Psoas muscle (tissue), 8 donors: ENCODE measurements around the gene KBTBD12. TPM values are rescaled to one million over a fixed set of nuclear protein-coding genes. Genes with fewer than 3 reads are reported as not detected.

Experiments
- ATAC-seq, 4 donors: fragments of 200-7000 bp; cut with Tn5 transposase; one replicate each; pipeline ENCODE4 v1.9.1; 2020; ENCODE audit warnings: moderate library complexity in 3 of 4, mild to moderate bottlenecking in 2 of 4
- DNase-seq, 2 donors: peaks; one replicate each; pipeline ENCODE4 v3.0.0-alpha.2; 2020
- H3K27ac ChIP-seq: fragments of 200-600 bp; one replicate; pipeline ENCODE4 v1.8.0; 2022
- H3K27me3 ChIP-seq, 3 donors: fragments of 200-600 bp in 1 of 3; one replicate each; pipeline versions ENCODE4 v1.6.1 to v1.8.0; 2013 to 2022; ENCODE audit warnings: low read length in 2 of 3, mild to moderate bottlenecking in 2 of 3, moderate library complexity in 1 of 3; ENCODE audit not compliant: insufficient read depth in 3 of 3
- H3K36me3 ChIP-seq, 2 donors: fragments of 200-600 bp in 1 of 2; one replicate each; pipeline versions ENCODE4 v1.6.1 to v1.8.0; 2013 to 2022; ENCODE audit warnings: low read depth in 1 of 2, mild to moderate bottlenecking in 1 of 2, moderate library complexity in 1 of 2; ENCODE audit not compliant: insufficient read depth in 1 of 2
- H3K4me1 ChIP-seq: fragments of 200-600 bp; one replicate; pipeline ENCODE4 v1.8.0; 2022
- H3K4me3 ChIP-seq: fragments of 200-600 bp; one replicate; pipeline ENCODE4 v1.8.0; 2022; ENCODE audit warnings: mild to moderate bottlenecking
- H3K9me3 ChIP-seq: fragments of 200-600 bp; one replicate; pipeline ENCODE4 v1.8.0; 2022
- WGBS, 3 donors: extraction: QIAGEN DNeasy Blood & Tissue Kit; methylation state at CpG; one replicate each; pipeline versions ENCODE4 v1.1.6 to v1.1.7; 2013; 5-methylcytosine and 5-hydroxymethylcytosine counted together
- intact Hi-C, 2 donors: fragments of 100-400 bp; cut with DNase I; formaldehyde crosslinking; loops; one replicate each; pipeline versions ENCODE4 v1.11.0 to v1.14.2; 2022
- polyA plus RNA-seq, 3 donors: library from polyadenylated mRNA; stranded (reverse); fragments of 200-250 nt; gene quantifications; one replicate each; pipeline ENCODE4 v1.2.3, GENCODE V29; 2013
- total RNA-seq, 4 donors: library from RNA; stranded (reverse); fragmentation: NEBNext Ultra II Directional in 2 of 4; extraction: Animal tissue kit (Norgen Biotek cat#: 25700) in 2 of 4; gene quantifications; one replicate each; pipeline versions ENCODE4 v1.2.1 to v1.2.4, GENCODE V29; 2021 to 2023
- TF ChIP-seq, protein P1 (sequence below): fragments of 200-600 bp; IDR thresholded peaks from one replicate; pipeline ENCODE4 v1.8.0; 2022; ENCODE audit warnings: antibody characterized with exemption
- donor health status: healthy with polysubstance abuse.
- donor health status: DM: no; HTN: no; CAD: no; lungs with moderate emphysema.
- donor health status: Bipolar disorder and iron deficiency.
- donor health status: healthy.
- donor health status: DM: yes; HTN: yes; CAD: no.
- donor health status: DM: no; HTN: no; CAD: no.
- donor health status: DM: no; HTN: no; CAD: no.
- donor health status: DM: yes; HTN: yes; CAD: no.

Gene KBTBD12
- total and polyA plus RNA-seq, 7 donors = 2.1 to 47.5 (median 20.6) TPM

GRCh38 chr3:127990051-127990450 is 75.0 kb downstream of the KBTBD12 start:
- intact Hi-C loops = no loop called here
- Histone ChIP-seq H3K4me1 (peaks cover 12% of the 10 kb centered on the region), H3K4me3 (no peak overlapping the region), H3K27ac (peak overlapping the region; percentile 30), H3K27me3 (no peaks in the 10 kb centered on the region), H3K36me3 (peaks cover 0 to 11% of the 10 kb centered on the region in 2 donors), H3K9me3 (no peaks in the 10 kb centered on the region)
- peak; percentile 26 to 64 (median 39) for ATAC-seq
- no peak for DNase-seq
- TF ChIP-seq, protein P1, sequence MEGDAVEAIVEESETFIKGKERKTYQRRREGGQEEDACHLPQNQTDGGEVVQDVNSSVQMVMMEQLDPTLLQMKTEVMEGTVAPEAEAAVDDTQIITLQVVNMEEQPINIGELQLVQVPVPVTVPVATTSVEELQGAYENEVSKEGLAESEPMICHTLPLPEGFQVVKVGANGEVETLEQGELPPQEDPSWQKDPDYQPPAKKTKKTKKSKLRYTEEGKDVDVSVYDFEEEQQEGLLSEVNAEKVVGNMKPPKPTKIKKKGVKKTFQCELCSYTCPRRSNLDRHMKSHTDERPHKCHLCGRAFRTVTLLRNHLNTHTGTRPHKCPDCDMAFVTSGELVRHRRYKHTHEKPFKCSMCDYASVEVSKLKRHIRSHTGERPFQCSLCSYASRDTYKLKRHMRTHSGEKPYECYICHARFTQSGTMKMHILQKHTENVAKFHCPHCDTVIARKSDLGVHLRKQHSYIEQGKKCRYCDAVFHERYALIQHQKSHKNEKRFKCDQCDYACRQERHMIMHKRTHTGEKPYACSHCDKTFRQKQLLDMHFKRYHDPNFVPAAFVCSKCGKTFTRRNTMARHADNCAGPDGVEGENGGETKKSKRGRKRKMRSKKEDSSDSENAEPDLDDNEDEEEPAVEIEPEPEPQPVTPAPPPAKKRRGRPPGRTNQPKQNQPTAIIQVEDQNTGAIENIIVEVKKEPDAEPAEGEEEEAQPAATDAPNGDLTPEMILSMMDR = no peak
- 47 to 69% (median 54%) methylated on average over 16 to 17 of the region's 17 CpGs for WGBS, 3 donors

GRCh38 chr3:127990461-127990860 is 75.4 kb downstream of the KBTBD12 start:
- Histone ChIP-seq H3K36me3 (peaks cover 0 to 7% of the 10 kb centered on the region in 2 donors), H3K9me3 (no peaks in the 10 kb centered on the region), H3K27me3 (no peaks in the 10 kb centered on the region), H3K4me1 (peaks cover 12% of the 10 kb centered on the region), H3K4me3 (no peak overlapping the region), H3K27ac (peak overlapping the region; percentile 30)
- DNase-seq (peak; percentile 28 to 76), ATAC-seq (peak; percentile 81 to 90 (median 87))
- WGBS, 3 donors = 25 to 47% (median 29%) methylated on average over 11 of the region's 11 CpGs
- TF ChIP-seq, protein P1 = no peak
- intact Hi-C loops = no loop called here

DNA sequence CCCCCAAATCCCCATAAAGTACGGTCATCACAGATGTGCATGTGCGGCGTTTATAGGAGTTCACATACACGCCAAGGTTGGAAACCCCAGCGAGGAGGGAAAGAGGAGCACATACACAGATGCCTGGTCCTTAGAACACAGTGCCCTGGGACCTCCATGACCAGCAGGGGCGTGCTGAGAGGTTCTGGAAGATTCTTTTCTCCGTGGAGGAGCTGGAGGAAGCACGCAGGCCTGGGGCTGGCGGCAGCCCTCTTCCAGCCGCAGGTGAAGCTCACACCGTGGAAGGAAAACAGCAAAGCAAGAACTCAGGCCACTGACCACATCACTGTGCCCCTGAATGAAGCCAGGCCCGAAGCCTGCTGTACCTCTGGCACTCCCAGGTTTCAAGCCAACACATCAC is 76.2 kb downstream of the KBTBD12 start:
- no peak for ATAC-seq
- Histone ChIP-seq H3K4me3 (no peak overlapping the region), H3K27me3 (no peaks in the 10 kb centered on the region), H3K27ac (no peak overlapping the region), H3K4me1 (peaks cover 12% of the 10 kb centered on the region), H3K9me3 (no peaks in the 10 kb centered on the region), H3K36me3 (no peaks in the 10 kb centered on the region)
- DNase-seq = no peak
- TF ChIP-seq, protein P1 = no peak
- WGBS, 3 donors = 88 to 94% (median 94%) methylated on average over 12 of the region's 12 CpGs
- intact Hi-C loops = no loop called here

GRCh38 chr3:127991681-127992080 is 76.6 kb downstream of the KBTBD12 start:
- no peaks in the 10 kb centered on the region for H3K27me3 ChIP-seq
- 68 to 80% (median 78%) methylated on average over 6 of the region's 6 CpGs for WGBS, 3 donors
- no peak overlapping the region for H3K27ac ChIP-seq
- ATAC-seq (no peak), DNase-seq (no peak)
- peaks cover 12% of the 10 kb centered on the region for H3K4me1 ChIP-seq
- H3K9me3 ChIP-seq = no peaks in the 10 kb centered on the region
- H3K4me3 ChIP-seq = no peak overlapping the region
- intact Hi-C loops = no loop called here
- H3K36me3 ChIP-seq = no peaks in the 10 kb centered on the region
- TF ChIP-seq, protein P1 = no peak

GRCh38 chr3:127992127-127992526 is 77.1 kb downstream of the KBTBD12 start:
- Histone ChIP-seq H3K4me3 (no peak overlapping the region), H3K4me1 (peaks cover 12% of the 10 kb centered on the region), H3K27ac (no peak overlapping the region), H3K9me3 (no peaks in the 10 kb centered on the region), H3K36me3 (no peaks in the 10 kb centered on the region), H3K27me3 (no peaks in the 10 kb centered on the region)
- 80 to 89% (median 88%) methylated on average over 5 of the region's 5 CpGs for WGBS, 3 donors
- ATAC-seq (no peak), DNase-seq (no peak)
- intact Hi-C loops = no loop called here
- TF ChIP-seq, protein P1 = no peak
